CD4-positive, alpha-beta T cell treated with Interleukin-15 for 4 hours (primary cell): Measurements from ENCODE around the gene PI4KB.
"Not testable (repeated sequence)": the region's sequence is repeated elsewhere in the genome, so short reads cannot be mapped to it uniquely, and the experiment has no call there.

Experiments
- DNase-seq: peaks from one replicate; pipeline ENCODE4 v3.0.0-alpha.2; 2020; ENCODE audit warnings: low spot score

The PI4KB gene

DNA sequence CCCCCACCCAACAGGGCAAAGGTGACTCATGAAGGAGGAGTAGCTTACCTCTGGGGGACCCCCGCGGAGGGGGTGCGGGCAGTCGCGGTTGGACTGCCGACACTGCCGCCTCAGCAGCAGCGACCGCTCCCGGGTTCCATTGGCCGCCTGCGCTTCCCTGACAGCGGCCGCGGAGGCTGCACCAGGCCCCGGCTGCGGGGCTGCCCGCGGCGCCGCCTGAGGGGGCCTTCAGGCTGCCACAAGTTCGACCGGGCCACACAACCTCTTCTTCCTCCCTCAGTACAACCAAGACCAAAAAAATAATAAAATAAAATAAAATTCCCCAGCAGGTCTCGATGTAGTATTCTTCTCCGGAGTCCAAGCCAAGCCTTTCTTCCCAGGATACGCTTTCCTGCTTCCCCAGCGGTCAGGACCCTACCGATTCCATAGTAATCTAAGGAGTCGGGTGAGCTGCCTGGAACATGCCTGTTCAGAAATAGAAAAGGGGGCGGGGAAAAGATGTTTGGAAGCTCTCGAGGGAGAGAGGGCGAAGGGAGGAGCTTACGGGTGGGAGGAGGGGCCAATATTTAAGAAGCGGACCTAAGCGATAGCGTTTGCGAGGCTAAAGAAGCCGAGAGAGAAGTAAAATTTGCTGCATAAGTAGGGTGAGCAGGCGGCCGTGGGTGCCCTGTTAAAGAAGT lies at the start of gene PI4KB:
PI4KB (minus strand) TSS at position 194 of the 680 bp plus-strand sequence. CDS start 10,935 bp downstream, outside the sequence.
- DNase-seq: peak; percentile 96

DNA sequence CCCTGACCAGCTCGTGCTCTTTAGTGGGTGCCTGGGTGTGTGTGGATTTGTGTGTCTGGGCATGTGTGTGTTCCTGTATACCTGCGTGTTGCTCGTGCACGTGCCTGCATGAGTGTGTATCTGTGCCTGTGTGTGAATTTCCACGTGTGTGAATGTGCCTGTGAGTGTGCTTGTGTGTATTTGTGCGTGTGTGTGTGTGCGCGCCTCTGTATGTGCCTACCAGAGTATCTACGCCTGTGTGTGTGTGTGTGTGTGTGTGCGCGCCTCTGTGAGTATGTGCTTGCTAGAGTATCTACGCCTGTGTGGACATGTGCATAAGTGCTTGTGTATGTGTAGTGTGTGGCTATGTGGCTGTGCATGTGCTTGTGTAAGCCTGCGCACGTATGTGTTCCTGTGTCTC lies 46.0 kb upstream of the PI4KB start:
- no peak for DNase-seq

DNA sequence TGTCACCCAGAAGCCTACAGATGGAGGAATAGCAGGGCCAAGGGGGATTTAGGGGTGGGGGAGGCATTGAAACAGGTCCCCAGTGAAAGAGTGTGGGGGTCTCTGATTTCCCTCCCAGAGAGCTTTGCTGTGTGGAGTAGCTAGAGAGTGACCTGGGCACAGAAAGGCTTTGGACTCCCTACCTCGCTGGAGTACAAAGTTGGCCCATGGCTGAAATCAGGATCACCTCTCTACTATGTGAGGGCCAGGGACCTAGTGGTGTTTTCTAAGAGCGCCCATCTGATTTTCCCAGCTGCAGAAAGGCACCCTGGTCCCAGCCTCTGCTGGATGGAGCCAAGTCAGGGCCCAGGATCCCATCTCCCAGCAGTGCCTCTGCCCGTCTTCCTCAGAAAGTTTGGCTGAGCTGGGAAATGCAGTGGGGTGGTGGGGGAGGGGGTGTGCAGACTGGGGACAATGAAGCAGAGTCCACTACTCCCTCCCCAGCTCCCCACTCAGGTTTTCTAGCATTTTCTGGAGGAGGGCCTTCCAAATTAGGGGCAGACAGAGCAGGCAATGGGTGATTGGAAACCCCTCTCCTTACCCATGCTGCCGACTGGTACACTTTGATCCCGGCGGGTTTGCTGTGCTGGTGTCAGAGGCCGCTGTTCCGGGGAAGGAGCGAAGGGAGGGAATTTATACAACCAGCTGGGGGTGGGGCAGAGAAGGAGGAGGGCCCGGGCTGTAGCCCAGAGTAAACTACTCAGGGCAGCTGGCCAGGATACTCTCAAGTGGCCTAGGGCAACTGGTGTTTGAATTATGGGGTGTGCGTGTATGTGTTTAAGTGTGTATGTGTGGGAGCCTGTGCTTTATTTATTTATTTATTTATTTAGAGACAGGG lies 45.1 kb upstream of the PI4KB start, which contains the start of gene SELENBP1:
SELENBP1 (minus strand) TSS at position 648 of the 877 bp plus-strand sequence; CDS start at position 584, 64 bp downstream.
- DNase-seq: no peak

DNA sequence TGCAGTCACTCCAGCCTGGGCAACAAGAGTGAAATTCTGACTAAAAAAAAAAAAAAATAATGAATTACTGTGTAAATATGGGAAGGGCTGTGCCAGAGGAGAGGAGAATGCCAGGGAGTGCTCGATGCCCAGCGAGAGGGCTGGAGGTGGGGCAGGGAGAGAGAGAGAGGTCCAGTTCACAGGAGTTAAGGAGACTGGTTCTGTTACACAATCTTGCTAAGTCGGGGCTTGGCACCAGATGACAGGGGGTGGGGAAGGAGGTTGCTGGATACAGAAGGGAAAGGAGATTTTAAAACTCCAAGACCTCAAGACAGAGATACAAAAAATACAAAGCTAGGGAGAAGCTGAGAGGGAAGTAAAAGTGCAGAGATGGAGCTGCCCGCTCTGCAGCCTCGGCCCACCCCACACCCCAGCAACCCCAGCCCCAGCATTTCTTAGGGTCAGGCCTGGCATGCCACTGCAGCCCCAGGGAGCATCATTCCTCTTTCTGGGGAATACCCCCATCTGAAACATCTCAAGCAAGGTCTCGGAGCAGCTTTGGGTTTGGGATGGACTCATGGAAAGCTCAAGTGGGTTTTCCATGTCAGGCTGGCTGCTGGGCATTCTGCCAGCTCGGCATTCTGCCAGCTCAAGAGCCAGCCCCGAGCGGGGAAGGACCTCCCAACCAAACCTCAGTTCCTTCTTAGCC lies 44.3 kb upstream of the PI4KB start:
- no peak for DNase-seq

DNA sequence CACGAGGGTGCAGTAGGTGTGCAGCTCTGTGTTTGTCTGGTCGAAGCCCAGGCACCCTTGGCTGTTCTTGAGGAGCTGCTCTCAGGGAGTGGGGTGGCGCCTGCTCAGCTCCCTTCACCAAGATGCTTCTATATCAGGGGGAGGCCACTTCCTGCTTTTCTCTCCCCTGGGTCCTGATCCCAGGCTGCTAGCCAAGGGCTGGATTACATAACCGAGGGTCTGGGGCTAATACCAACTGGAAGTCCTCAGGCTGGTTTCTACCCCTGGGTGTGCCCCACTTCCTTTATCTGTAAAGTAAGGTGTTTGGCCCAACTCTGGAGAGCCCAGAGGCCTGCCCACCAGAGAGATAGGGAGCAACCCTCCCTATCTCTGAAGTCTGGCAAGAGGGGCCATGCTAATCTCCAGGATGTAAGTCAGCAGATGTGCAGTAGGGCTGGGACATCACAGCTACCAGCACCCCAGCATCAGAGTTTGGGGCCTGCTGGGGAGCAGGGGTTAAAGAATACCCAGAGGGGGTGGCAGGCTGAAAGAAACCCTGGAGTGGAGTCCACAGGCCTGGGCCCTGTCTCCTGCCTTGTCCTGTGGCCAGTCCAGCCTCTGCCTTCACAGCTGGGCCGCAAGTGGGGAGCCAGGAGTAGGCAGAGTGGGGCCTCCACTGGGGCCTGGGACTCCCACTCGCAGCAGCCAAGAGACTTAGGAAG lies 43.1 kb upstream of the PI4KB start:
- DNase-seq: no peak

DNA sequence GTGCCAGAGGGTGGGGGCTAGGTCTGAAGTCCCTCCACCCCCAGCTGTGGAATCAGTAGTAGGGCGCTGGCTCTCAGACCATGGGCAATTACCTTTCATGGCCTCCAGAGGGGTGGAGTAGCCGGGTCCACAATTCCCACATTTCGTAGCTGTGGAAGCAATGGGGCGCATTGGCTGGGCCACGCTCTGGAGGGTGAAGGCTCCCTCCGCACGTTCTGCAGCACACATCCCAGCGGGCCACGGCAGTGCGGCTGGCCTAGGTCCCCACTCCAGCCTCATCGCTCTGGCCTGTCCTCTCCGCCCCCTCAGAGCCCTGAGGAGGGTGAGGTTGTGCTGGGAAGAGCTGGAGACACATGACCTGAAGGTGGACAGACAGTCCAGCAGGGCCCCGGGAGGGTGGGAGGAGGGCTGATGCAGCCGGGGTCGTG lies 42.4 kb upstream of the PI4KB start:
- no peak for DNase-seq

DNA sequence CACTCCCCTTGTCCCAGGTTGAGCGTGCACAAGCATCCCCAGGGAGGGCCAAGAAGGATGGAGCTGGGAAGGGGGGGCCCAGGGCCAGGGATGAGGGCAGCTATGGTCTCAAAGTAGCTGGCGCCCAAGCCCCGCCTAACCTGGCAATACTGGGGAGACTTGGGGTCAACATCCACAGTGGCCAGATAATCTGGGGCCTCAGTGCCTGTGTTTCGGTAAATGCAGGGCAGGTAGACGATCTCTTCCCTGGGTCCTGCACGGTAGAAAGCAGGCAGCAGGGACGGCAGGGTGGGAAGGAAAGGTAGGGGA lies 42.0 kb upstream of the PI4KB start:
- no peak for DNase-seq

DNA sequence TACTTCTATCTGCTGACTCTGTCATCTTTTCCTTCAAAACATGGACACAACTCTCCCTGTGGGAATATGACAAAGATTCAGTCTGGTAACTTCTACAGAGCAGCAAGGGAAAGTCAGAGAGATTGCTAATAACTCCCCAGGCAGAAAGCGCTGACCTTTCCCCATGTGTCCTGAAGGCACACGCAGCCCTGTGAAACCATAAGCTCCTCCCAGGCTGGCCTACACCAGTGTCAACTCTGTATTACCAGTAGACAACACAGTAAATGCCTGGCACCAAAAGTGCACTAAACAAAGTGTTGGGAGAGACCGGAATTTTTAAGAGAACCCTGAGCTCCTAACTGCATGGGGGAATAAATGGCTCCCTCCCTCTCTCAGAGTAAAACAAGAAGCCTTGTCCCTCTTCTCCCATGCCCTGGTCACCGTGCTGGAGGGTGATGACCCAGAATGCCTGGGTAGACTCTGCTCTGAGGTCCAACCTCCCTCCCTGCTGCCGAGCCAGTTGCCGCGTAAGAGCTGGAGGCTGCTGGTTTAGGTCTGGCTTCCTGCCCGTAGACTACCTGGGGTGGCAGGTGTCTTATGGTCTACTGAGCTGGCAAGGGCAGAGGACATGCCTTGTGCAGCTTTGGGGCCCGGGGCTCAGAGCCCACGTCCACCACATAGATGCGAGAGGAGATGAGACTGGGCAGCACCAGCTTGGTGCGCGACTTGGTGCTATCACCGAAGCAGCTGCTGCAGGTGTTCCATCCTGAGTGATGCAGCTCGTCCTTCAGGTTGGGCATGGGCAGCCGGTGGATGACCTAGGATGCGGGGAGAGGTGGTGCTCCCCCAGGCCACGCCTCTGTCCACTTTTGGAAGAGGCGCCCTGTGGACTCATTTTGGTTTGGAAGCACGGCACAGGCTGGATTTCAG lies 41.4 kb upstream of the PI4KB start:
- no peak for DNase-seq

DNA sequence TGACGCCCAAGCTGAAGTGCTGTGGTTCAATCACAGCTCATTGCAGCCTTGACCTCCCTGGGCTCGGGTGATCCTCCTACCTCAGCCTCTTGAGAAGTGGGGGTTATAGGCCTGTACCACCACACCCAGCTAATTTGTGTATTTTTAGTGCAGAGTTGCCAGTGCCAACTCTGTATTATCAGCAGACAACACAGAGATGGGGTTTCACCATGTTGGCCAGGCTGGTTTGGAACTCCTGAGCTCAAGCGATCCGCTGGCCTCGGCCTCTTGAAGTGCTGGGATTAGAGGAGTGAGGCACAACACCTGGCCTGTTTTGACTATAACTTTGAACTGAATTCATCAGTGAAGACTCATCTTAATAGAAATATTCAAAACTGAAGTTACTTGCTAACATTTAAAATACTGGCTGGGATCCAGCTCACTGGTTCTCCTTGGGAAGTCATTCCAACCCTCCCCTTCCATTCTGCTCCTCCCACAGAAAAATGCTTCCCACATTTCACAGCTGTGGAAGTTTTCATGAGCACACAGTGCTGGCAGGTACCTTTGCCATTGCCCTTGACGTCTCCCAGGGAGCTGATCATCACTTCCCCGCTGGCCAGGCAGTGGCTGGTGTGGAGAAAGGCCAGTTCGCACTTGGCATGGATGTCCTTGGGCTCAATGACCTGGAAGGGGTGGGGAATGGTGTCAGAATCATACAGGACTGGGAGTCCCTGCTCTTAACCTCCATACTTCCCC lies 40.6 kb upstream of the PI4KB start:
- no peak for DNase-seq

DNA sequence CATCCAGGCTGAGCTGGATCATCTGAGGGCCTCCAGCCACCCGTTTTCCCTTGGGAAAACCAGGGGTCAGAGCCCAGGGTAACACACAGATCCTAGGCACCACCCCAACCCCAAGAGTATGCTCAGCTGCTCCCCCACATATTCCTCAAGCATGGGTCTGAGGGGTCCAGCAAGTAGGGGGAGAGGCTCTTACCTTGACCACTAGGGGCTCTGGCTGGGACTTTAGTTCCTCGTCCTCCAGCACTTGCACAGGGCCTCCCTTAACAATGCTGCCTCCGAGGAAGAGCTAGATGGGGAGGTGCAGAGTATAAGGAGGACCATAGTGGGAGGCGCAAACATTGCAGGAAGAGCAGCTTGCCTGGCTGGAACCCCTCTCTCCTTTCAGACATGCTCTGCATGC lies 37.8 kb upstream of the PI4KB start:
- DNase-seq: no peak

DNA sequence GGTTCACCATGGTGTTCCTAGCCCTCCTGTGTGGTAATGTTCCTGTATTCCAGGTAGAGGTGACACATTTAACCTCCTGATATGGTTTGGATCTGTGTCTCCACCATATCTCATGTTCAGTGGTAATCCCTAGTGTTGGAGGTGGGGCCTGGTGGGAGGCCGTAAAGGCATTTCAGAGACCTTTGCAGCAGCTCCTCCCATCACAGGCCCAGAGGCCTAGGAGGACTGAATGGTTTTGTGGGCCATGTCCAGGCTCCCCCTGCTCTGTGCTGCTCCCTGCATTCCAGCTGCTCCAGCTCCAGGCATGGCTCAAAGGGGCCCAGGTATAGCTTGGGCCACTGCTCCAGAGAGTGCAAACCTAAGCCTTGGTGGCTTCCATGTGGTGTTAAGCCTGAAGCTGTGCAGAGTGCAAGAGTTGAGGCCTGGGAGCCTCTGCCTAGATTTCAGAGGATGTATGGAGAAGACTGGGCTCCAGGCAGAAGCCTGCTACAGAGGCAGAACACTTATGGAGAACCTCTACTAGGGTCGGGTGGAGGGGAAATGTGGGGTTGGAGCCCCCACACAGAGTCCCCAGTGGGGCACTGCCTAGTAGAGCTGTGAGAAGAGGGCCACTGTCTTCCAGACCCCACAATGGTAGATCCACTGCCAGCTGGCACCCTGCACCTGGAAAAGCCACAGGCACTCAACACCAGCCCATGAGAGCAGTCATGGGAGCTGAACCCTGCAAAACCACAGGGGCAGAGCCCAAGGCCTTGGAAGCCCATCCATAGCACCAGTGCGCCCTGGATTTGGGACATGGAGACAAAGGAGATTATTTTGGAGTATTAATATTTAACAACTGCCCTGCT lies 35.3 kb upstream of the PI4KB start:
- DNase-seq: no peak

DNA sequence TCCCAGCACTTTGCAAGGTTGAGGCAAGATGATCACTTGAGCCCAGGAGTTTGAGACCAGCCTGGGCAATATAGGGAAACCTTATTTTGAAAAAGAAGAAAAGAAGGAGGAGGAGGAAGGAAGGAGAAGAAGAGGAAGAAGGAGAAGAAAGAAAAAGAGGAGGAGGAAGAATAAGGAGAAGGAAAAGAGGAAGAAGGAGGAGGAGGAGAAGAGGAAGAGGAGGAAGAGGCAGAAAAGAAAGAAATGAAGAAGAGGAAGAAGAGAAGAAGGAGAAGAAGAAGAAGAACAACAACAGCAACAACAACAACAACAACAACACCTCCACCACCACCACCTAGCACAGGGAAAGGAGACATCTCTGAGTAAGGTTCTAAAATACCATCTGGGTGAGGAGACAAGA lies 34.7 kb upstream of the PI4KB start:
- no peak for DNase-seq

DNA sequence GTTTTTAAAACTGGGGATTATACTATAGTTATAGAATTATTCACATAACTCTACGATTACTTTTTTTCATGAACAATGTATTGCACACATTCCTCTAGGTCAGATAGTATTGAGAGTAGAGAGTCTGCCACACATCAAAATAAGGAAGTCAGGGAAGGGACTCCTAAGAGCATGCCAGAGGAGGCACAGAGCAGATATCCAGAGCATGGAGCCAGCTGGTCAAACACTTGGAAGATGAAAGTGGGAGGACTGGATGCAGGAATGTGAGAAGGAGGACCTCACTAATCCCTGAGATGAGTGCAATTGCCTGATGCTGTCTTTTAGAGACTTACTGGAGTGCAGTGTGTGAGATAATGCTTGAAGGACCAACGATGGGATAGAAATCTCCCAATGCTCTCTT lies 29.5 kb upstream of the PI4KB start:
- DNase-seq: no peak

DNA sequence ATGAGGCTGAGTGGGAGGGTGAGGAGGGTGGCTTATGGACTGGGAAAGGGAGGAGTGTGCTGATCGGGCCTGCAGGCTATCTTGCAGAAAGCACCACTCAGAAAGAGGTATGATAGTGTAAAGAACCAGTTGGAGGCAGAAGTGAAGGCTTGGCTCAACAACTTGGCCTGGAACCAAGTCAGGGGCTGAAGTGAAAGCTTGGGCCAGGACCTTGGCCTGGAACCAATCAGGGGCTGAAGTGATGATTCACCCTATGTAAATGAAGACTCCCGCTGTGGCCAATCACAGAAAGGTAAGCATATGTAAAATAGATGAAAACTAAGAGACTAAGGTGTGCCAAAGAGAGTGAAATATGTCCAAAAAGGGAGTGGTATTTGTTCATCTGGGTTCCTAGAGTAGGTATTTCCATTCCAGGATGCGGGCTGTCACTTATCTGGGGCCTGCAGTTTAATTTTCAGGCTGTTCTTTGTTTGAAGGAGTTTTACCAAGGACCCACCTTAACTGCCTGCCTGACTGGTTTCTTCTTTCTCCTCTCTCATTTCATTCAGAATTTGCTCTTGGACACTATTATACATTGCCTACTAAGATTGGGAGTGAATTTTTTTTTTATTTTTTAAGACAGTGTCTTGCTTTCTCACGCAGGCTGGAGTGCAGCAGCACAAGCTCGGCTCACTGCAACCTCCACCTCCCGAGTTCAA lies 25.0 kb upstream of the PI4KB start:
- DNase-seq: no peak

DNA sequence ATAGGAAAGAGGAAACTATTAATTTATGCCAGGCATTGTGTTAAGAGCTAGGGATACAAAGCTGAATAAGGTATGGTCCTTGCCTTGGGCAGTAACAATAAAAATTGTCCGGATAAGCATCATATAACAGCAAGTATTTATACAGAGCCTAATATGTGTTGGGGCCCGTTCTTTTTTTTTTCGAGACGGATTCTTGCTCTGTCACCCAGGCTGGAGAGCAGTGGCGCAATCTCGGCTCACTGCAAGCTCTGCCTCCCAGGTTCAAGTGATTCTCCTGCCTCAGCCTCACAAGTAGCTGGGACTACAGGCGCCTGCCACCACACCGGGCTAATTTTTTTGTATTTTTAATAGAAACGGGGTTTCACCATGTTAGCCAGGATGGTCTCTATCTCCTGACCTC lies 23.1 kb upstream of the PI4KB start:
- not testable (repeated sequence) for DNase-seq

DNA sequence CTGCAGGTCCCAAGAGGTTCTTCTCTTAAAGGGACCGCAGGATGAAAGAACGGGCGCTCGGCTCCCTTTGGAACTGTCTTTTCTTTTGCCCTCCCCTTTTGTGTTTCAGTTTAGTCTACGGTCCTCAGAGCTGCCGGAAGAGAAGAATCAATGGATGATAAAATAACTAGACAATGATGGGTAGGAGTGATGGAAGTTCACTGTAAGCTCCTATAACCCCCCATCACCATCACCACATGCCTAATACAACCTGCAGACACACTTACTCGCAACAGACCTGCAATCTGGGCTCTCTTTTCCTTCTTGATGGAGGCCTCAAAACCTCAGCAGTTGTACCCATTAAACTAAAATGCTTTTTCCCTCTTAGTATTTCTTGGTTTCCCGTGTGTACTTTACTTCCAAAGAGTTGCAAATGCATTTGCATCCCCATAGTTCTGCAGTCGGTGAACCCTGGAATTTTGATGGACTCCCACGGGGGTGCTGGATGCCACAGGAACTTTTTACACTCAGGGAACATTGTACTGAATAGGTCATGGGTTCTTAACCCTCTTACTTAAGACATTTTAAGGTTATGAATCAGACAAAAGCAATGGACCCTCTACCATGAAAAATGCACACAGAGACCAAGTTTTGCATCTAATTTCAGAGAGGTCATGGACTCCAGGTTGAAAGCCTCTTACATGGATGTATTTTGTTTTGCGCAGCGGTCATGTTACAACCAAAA lies 20.5 kb upstream of the PI4KB start:
- no peak for DNase-seq

DNA sequence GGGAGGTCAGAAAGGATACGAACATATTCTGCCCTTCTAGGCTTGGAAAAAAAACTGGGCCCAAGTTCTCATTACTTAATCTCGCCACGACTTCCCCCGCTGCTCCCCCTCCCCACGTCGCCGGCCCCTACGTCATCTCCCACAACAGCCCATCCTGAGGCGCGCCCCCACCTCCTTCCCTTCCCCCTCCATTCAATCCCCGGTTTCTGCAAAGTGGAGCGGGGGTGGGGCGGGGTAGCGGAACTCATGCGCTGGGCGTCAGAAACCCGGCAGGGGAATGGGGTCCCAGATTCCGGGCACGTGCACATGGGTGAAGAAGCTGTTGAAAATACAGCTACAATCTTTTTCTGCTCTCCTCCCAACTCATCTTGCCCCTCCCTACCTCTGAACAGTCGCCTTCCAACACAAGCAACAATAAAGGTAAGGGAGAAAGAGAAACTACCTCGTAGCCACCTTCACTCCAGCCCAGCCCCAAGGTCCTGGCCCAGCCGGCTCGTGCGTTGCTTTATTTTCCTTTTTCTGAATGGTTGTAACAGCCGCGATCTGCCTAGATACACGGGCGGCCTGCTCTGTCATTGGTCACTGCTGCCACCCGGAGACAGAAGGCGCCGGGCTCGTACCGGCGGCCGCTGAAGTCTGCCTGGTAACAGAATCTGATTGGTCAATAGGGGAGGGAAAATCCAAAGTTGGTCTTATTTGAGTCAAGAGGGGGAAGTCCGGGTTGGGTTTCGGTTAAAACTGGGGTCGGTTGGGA lies 19.7 kb upstream of the PI4KB start, which contains the start of gene RFX5:
RFX5 (minus strand) TSS at position 484 of the 754 bp plus-strand sequence. CDS start 932 bp downstream, outside the sequence.
- DNase-seq: peak; percentile 98
